Suprapubic skin (tissue), 4 donors: ENCODE measurements around the gene SLC35E4.

Experiments
- POLR2A ChIP-seq, 2 donors: fragments of 450-650 bp; IDR thresholded peaks; one replicate each; pipeline ENCODE4 v1.6.1; 2017; ENCODE audit warnings: antibody characterized with exemption in 2 of 2, mild to moderate bottlenecking in 2 of 2, moderate library complexity in 2 of 2
- POLR2AphosphoS5 ChIP-seq, 3 donors: sonication (generic); formaldehyde crosslinking; IDR thresholded peaks; one replicate each; pipeline ENCODE4 v1.6.1; 2017; ENCODE audit warnings: antibody characterized with exemption in 3 of 3

- TF ChIP-seq POLR2A (IDR thresholded peaks at IDR 0.05): no peak
- TF ChIP-seq POLR2AphosphoS5 (IDR thresholded peaks at IDR 0.05): no peak
Observed at GRCh38 chr22:30664798-30665197, 29.2 kb downstream of the SLC35E4 start.
